Tibial nerve (tissue), 4 donors: ENCODE data around the gene RHOXF2. TPM values are rescaled to one million over a fixed set of nuclear protein-coding genes. Genes with fewer than 3 reads are reported as not detected.
"Not testable (repeated sequence)": the region's sequence is repeated elsewhere in the genome, so short reads cannot be mapped to it uniquely, and the experiment has no call there.

Experiments used
- DNase-seq, 2 donors: peaks; one replicate each; pipeline ENCODE4 v3.0.0-alpha.2; 2019; ENCODE audit warnings: low spot score in 2 of 2
- H3K27ac ChIP-seq, 4 donors: fragments of 200-600 bp; sonication (generic) in 3 of 4; one replicate each; pipeline ENCODE4 v1.5.1; 2017 to 2019; ENCODE audit warnings: mild to moderate bottlenecking in 1 of 4
- H3K27me3 ChIP-seq, 2 donors: fragments of 200-600 bp; sonication (generic) in 1 of 2; one replicate each; pipeline versions ENCODE4 v1.5.1 to v1.6.0; 2017 to 2019
- H3K36me3 ChIP-seq, 3 donors: fragments of 200-600 bp; sonication (generic); one replicate each; pipeline ENCODE4 v1.5.1; 2018 to 2019
- H3K4me1 ChIP-seq, 4 donors: fragments of 200-600 bp; sonication (generic) in 3 of 4; one replicate each; pipeline ENCODE4 v1.5.1; 2017 to 2019
- H3K4me3 ChIP-seq, 4 donors: fragments of 200-600 bp; sonication (generic) in 3 of 4; one replicate each; pipeline ENCODE4 v1.5.1; 2017 to 2019; ENCODE audit warnings: mild to moderate bottlenecking in 1 of 4, moderate library complexity in 1 of 4
- H3K9me3 ChIP-seq, 4 donors: fragments of 200-600 bp; sonication (generic) in 3 of 4; one replicate each; pipeline ENCODE4 v1.5.1; 2017 to 2019
- EP300 ChIP-seq, 2 donors: sonication (generic); formaldehyde crosslinking; IDR thresholded peaks; one replicate each; pipeline ENCODE4 v1.6.1; 2017; ENCODE audit warnings: antibody characterized with exemption in 2 of 2, mild to moderate bottlenecking in 1 of 2
- POLR2A ChIP-seq, 2 donors: fragments of 450-650 bp; IDR thresholded peaks; one replicate each; pipeline ENCODE4 v1.6.1; 2017; ENCODE audit warnings: antibody characterized with exemption in 2 of 2, mild to moderate bottlenecking in 2 of 2, moderate library complexity in 2 of 2
- WGBS, 2 donors: methylation state at CpG; one replicate each; pipeline ENCODE4 v1.1.5; 2018; 5-methylcytosine and 5-hydroxymethylcytosine counted together
- total RNA-seq, 4 donors: library from RNA; depleted of rRNA; stranded (reverse); fragments of >200 nt; gene quantifications; one replicate each; pipeline ENCODE4 v1.1.0, GENCODE V29; 2016
- TF ChIP-seq, protein P1 (sequence below), 5 experiments: fragments of 200-600 bp in 3 of 5; fragments of 450-650 bp in 2 of 5; sonication (generic) in 3 of 5; IDR thresholded peaks; one replicate each; pipeline ENCODE4 v1.5.1; 2016 to 2019; ENCODE audit warnings: antibody characterized with exemption in 5 of 5, mild to moderate bottlenecking in 3 of 5, moderate library complexity in 2 of 5

RHOXF2 gene, protein sequence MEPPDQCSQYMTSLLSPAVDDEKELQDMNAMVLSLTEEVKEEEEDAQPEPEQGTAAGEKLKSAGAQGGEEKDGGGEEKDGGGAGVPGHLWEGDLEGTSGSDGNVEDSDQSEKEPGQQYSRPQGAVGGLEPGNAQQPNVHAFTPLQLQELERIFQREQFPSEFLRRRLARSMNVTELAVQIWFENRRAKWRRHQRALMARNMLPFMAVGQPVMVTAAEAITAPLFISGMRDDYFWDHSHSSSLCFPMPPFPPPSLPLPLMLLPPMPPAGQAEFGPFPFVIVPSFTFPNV
- not detected for total RNA-seq

DNA sequence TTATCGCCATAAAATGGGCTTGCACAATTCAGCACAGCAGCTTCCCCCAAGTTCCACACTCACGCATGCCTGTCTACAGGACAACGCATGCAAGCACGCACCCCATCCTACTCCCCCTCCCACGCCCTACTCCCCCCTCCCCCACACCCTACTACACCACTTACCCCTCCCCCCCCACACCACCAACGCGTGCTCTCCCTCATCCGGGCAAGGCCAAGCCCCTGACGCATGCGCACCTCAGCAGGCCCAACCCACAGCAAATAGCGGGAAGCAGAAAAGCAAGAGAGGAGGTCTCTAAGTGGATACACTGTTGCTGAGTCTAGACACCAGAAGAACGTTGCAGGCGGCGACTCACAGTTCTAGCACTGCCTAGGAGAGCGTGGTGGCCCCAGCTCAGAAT lies at the start of gene RHOXF2:
Gene RHOXF2, plus strand, starts transcription at position 301 of the 400 bp plus-strand sequence. CDS start 138 bp downstream, outside the sequence.
- H3K27ac ChIP-seq, H3K27me3 ChIP-seq, H3K4me3 ChIP-seq, DNase-seq, H3K36me3 ChIP-seq, H3K4me1 ChIP-seq, H3K9me3 ChIP-seq: not testable (repeated sequence)
- no CpG with 5 or more reads among the region's 15 CpGs for WGBS, 2 donors

DNA sequence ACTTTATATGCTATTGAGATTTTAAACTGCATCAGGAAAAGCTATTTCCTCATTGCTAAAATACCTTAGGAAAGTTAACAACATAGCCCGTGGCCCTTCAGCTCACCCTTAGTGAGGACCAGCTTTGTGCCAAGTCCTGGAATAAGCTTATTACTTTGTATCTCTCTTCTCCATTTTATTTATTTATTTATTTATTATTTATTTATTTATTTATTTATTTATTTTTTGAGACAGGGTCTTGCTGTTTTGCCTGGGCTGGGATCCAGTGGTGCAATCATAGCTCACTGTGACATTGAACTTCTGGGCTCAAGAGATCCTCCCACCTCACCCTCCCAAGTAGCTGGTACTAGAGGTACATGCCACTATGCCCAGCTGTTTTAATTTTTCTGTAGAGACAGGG lies 49.0 kb upstream of the RHOXF2 start:
- Histone ChIP-seq H3K4me1 (no peaks in the 10 kb centered on the region), H3K27me3 (peaks cover 0 to 6% of the 10 kb centered on the region in 2 donors), H3K4me3 (no peak overlapping the region), H3K36me3 (no peaks in the 10 kb centered on the region), H3K9me3 (no peaks in the 10 kb centered on the region), H3K27ac (no peak overlapping the region)
- TF ChIP-seq, protein P1, sequence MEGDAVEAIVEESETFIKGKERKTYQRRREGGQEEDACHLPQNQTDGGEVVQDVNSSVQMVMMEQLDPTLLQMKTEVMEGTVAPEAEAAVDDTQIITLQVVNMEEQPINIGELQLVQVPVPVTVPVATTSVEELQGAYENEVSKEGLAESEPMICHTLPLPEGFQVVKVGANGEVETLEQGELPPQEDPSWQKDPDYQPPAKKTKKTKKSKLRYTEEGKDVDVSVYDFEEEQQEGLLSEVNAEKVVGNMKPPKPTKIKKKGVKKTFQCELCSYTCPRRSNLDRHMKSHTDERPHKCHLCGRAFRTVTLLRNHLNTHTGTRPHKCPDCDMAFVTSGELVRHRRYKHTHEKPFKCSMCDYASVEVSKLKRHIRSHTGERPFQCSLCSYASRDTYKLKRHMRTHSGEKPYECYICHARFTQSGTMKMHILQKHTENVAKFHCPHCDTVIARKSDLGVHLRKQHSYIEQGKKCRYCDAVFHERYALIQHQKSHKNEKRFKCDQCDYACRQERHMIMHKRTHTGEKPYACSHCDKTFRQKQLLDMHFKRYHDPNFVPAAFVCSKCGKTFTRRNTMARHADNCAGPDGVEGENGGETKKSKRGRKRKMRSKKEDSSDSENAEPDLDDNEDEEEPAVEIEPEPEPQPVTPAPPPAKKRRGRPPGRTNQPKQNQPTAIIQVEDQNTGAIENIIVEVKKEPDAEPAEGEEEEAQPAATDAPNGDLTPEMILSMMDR (IDR thresholded peaks at IDR 0.05) = no peak
- TF ChIP-seq EP300 (IDR thresholded peaks at IDR 0.05) (no peak), POLR2A (IDR thresholded peaks at IDR 0.05) (no peak)
- no peak for DNase-seq
- WGBS, 2 donors = 83 to 91% methylated on average over 1 of the region's 1 CpG

DNA sequence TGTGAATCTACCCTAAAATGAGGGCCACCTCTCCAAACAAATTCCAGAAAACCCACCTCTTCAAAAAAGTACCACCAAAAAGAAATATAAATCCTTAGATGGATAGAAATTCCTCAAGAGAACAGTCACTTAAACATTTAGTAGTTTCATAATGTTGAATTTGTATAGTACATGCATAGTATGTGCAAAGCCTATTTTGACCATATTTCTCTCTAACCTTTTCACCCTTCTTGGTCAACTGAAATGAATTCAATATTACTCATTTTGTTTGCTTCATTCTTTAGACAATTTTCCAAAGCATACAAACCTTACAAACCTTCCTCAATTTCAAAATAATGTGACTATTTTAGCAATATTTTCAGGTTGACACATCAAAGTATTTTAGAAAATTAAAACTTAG lies 46.8 kb upstream of the RHOXF2 start:
- Histone ChIP-seq H3K27ac (no peak overlapping the region), H3K4me3 (no peak overlapping the region), H3K9me3 (no peaks in the 10 kb centered on the region), H3K36me3 (no peaks in the 10 kb centered on the region), H3K27me3 (peaks cover 0 to 6% of the 10 kb centered on the region in 2 donors), H3K4me1 (no peaks in the 10 kb centered on the region)
- TF ChIP-seq EP300 (IDR thresholded peaks at IDR 0.05) = no peak
- TF ChIP-seq POLR2A (IDR thresholded peaks at IDR 0.05) = no peak
- TF ChIP-seq, protein P1 (IDR thresholded peaks at IDR 0.05) = no peak
- no peak for DNase-seq

GRCh38 chrX:120115438-120115963 lies 42.9 kb upstream of the RHOXF2 start, which contains the start of gene RHOXF1:
Gene RHOXF1 (minus strand): TSS chrX:120115913. CDS start chrX:120115862, 51 bp downstream.
- no peaks in the 10 kb centered on the region for H3K4me1 ChIP-seq
- H3K4me3 ChIP-seq = no peak within 1 kb of the TSS
- no peak for DNase-seq
- TF ChIP-seq POLR2A (IDR thresholded peaks at IDR 0.05) = no peak
- H3K9me3 ChIP-seq = no peaks in the 10 kb centered on the region
- no peak within 1 kb of the TSS for H3K27ac ChIP-seq
- H3K36me3 ChIP-seq = no peaks in the 10 kb centered on the region
- WGBS, 2 donors = 89 to 97% methylated on average over 35 of the region's 35 CpGs
- H3K27me3 ChIP-seq = peaks cover 0 to 6% of the 10 kb centered on the region in 2 donors

DNA sequence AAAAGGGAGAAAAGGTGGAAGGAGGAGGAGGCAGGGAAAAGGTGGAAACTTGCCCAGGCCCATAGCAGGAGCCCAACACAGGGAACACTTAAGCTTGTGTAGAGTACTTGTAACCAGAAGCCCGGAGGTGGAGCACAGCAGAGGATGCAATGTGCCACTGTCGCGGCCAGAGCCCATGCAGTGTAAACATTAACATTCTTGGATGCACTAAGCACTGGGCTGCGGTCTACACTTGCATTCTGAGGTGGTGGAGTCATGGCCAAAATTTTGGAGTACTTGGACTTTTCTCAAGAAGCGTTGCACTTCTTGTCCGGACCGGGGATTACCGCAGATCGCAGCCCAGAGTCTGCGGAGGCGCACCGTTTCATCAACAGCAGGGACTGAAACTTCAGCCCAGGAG lies 38.2 kb upstream of the RHOXF2 start:
- no peaks in the 10 kb centered on the region for H3K9me3 ChIP-seq
- no peaks in the 10 kb centered on the region for H3K27me3 ChIP-seq
- WGBS, 2 donors = 64 to 83% methylated on average over 5 to 12 of the region's 12 CpGs
- H3K27ac ChIP-seq = no peak overlapping the region
- TF ChIP-seq, protein P1 (IDR thresholded peaks at IDR 0.05) = no peak
- no peak for TF ChIP-seq EP300 (IDR thresholded peaks at IDR 0.05)
- no peak for TF ChIP-seq POLR2A (IDR thresholded peaks at IDR 0.05)
- H3K36me3 ChIP-seq = no peaks in the 10 kb centered on the region
- no peak overlapping the region for H3K4me3 ChIP-seq
- no peaks in the 10 kb centered on the region for H3K4me1 ChIP-seq
- DNase-seq = no peak

GRCh38 chrX:120125444-120125843 lies 33.0 kb upstream of the RHOXF2 start:
- no peaks in the 10 kb centered on the region for H3K36me3 ChIP-seq
- H3K27ac ChIP-seq = no peak overlapping the region
- H3K9me3 ChIP-seq = no peaks in the 10 kb centered on the region
- 62 to 70% methylated on average over 3 of the region's 3 CpGs for WGBS, 2 donors
- H3K27me3 ChIP-seq = no peaks in the 10 kb centered on the region
- H3K4me1 ChIP-seq = no peaks in the 10 kb centered on the region
- H3K4me3 ChIP-seq = no peak overlapping the region
- DNase-seq = no peak
- TF ChIP-seq, protein P1 (IDR thresholded peaks at IDR 0.05) = no peak
- no peak for TF ChIP-seq POLR2A (IDR thresholded peaks at IDR 0.05)
- TF ChIP-seq EP300 (IDR thresholded peaks at IDR 0.05) = no peak

DNA sequence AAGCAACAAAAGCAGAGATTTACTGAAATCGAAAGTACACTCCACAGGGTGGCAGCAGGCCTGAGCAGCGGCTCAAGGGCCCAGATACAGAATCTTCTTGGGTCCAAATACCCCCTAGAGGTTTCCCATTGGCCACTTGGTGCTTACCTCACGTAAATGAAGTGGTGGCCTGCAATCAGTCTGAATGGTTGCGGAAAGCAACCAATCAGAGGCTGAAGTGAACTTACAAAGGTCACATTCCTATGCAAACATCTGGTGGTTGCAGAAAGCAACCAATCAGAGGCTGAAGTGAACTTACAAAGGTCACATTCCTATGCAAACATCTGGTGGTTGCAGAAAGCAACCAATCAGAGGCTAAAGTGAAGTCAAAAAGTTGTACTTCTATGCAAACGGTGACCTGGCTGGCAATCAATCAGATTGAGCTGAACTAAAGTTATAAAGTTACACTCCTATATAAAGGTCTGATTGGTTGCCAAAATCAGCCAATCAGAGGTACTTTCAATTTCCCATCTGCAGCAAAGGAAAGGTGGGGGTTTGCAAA lies 30.0 kb upstream of the RHOXF2 start:
- 70 to 90% methylated on average over 5 of the region's 5 CpGs for WGBS, 2 donors
- not testable (repeated sequence) for H3K4me1 ChIP-seq, DNase-seq, H3K27ac ChIP-seq, H3K27me3 ChIP-seq, H3K36me3 ChIP-seq, H3K4me3 ChIP-seq, H3K9me3 ChIP-seq
